Measurements from ENCODE around the gene FBXL7.
"Not testable (repeated sequence)": the region's sequence is repeated elsewhere in the genome, so short reads cannot be mapped to it uniquely, and the experiment has no call there.

The FBXL7 gene

DNA sequence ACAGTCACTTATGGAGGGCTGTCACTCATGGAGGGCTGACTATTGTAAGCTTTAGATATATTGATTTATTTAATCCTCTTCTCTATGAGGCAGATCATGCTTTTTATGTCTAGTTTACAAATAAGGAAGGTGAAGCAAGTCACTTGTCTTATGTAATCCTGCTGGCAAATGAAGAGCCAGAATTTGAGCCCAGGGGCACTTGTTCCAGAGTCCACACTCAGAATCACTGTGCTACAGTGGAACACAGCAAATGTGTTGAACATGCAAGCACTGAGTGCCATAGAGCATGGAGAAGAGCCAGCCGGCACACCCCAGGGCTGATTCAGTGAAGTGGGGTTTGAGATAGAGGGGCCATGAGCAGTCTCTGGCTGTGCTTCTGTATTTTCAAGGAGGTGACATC is 353.0 kb downstream of the FBXL7 start:
- H3K4me1 Mint-ChIP-seq, result no peaks in the 10 kb centered on the region
- no peaks in the 10 kb centered on the region for H3K9me3 Mint-ChIP-seq
- no peaks in the 10 kb centered on the region for H3K27me3 Mint-ChIP-seq
- DNase-seq, result no peak
- H3K36me3 Mint-ChIP-seq (ENCODE audit: low read depth), result no peaks in the 10 kb centered on the region
- no peak for ATAC-seq
- no peak overlapping the region for H3K4me3 Mint-ChIP-seq
- H3K27ac Mint-ChIP-seq, result no peak overlapping the region

- no peak overlapping the region for H3K27ac Mint-ChIP-seq
Observed at GRCh38 chr5:15858326-15858725, 358.3 kb downstream of the FBXL7 start.

GRCh38 chr5:15864536-15865215 is 364.7 kb downstream of the FBXL7 start:
- Mint-ChIP-seq H3K27me3 (no peaks in the 10 kb centered on the region), H3K4me1 (no peaks in the 10 kb centered on the region), H3K27ac (no peak overlapping the region), H3K36me3 (ENCODE audit: low read depth) (no peaks in the 10 kb centered on the region), H3K4me3 (no peak overlapping the region), H3K9me3 (peaks cover 9% of the 10 kb centered on the region)
- ATAC-seq, result no peak
- no peak for DNase-seq

More at GRCh38 chr5:15858326-15858725, 358.3 kb downstream of the FBXL7 start:
- Mint-ChIP-seq H3K27me3 (no peaks in the 10 kb centered on the region), H3K36me3 (ENCODE audit: low read depth) (no peaks in the 10 kb centered on the region), H3K9me3 (peaks cover 9% of the 10 kb centered on the region), H3K4me3 (no peak overlapping the region), H3K4me1 (no peaks in the 10 kb centered on the region)
- DNase-seq (no peak), ATAC-seq (no peak)

DNA sequence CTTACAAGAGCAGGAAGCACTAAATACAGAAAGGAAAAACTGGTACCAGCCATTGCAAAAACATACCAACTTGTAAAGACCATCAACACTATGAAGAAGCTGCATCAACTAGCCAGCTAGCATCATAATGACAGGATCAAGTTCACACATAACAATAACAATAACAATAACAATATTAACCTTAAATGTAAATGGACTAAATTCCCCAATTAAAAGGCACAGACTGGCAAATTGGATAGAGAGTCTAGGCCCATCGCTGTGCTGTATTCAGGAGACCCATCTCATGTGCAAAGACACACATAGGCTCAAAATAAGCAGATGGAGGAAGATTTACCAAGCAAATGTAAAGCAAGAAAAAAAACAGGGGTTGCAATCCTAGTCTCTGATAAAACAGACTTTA is 372.3 kb downstream of the FBXL7 start:
- H3K4me1 Mint-ChIP-seq; H3K4me3 Mint-ChIP-seq; H3K27ac Mint-ChIP-seq; H3K36me3 Mint-ChIP-seq (ENCODE audit: low read depth); H3K27me3 Mint-ChIP-seq; DNase-seq; ATAC-seq: not testable (repeated sequence)
- H3K9me3 Mint-ChIP-seq, result peaks cover 25% of the 10 kb centered on the region

DNA sequence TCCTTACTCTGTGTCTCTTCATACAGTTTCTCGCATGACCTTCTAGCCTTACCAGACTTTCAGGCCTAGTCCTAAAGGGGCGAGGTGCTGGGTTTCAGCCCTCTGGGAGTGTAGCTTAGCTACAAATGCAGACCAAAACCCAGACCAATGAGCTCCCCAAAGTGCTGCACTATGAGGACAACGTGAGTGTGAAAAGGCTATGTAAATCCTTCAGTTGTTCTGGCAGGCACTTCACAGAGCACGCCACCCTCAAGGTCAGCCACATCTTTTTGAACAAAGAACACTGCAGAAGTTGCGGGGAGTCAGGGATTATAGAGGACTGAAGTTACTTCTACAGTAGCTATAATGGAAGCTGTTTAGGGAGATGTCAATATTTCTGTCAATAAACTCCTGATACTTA is 377.9 kb downstream of the FBXL7 start:
- Mint-ChIP-seq H3K27me3 (no peaks in the 10 kb centered on the region), H3K4me1 (no peaks in the 10 kb centered on the region), H3K36me3 (ENCODE audit: low read depth) (no peaks in the 10 kb centered on the region), H3K27ac (no peak overlapping the region), H3K4me3 (no peak overlapping the region), H3K9me3 (peaks cover 9% of the 10 kb centered on the region)
- ATAC-seq, result no peak
- no peak for DNase-seq

- ATAC-seq (no peak), DNase-seq (no peak)
- Mint-ChIP-seq H3K27ac (no peak overlapping the region), H3K4me1 (no peaks in the 10 kb centered on the region), H3K36me3 (ENCODE audit: low read depth) (no peaks in the 10 kb centered on the region), H3K27me3 (no peaks in the 10 kb centered on the region), H3K4me3 (no peak overlapping the region), H3K9me3 (peaks cover 4% of the 10 kb centered on the region)
Observed at GRCh38 chr5:15880201-15880600, 380.2 kb downstream of the FBXL7 start.

DNA sequence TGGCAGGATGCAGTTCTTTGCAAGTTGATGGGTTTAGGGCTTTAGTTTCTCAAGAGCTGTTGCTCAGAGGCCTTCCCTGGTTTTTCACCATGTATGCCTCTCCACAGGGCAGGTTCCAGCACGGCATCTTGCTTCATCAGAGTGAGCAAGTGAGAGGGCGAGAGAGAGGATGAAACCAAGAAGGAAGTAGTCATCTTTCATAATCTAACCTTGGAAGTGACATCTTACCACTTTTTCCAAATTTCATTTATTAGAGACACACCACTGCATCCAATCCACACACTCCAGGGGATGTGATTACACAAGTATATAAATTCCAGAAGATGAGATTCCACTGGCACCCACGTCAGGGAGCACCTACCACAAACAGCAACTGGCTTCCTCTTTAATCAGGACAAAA is 385.2 kb downstream of the FBXL7 start:
- no peak for ATAC-seq
- H3K9me3 Mint-ChIP-seq, result peaks cover 4% of the 10 kb centered on the region

GRCh38 chr5:15886156-15886555 is 386.2 kb downstream of the FBXL7 start:
- H3K9me3 Mint-ChIP-seq, result peaks cover 2% of the 10 kb centered on the region
- no peaks in the 10 kb centered on the region for H3K36me3 Mint-ChIP-seq (ENCODE audit: low read depth)
- no peaks in the 10 kb centered on the region for H3K4me1 Mint-ChIP-seq
- H3K27ac Mint-ChIP-seq, result no peak overlapping the region
- no peaks in the 10 kb centered on the region for H3K27me3 Mint-ChIP-seq
- DNase-seq, result no peak
- ATAC-seq, result no peak
- no peak overlapping the region for H3K4me3 Mint-ChIP-seq

More for the DNA sequence above, 385.2 kb downstream of the FBXL7 start:
- H3K36me3 Mint-ChIP-seq (ENCODE audit: low read depth), result no peaks in the 10 kb centered on the region
- H3K27me3 Mint-ChIP-seq, result no peaks in the 10 kb centered on the region
- H3K27ac Mint-ChIP-seq, result no peak overlapping the region
- no peak overlapping the region for H3K4me3 Mint-ChIP-seq
- no peak for DNase-seq
- H3K4me1 Mint-ChIP-seq, result no peaks in the 10 kb centered on the region

DNA sequence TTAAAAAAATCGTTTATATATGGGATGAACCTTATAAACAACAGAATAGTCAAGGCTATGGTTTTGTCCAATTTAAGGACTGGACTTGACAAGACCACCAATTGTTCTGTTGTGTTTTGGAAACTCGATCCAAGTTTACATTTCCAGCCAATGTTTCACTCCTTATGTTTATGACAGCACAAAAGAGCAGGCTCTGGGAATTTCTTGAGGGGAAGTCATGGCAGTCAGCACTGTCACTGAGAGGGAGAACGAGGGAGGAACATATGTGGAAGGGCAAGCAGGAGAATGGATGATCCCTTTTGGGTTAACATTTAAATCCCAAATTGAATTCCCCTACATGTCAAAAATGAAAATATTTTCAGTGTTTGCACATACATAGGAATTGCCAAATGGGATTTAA is 387.1 kb downstream of the FBXL7 start:
- no peak for DNase-seq
- no peak for ATAC-seq
- Mint-ChIP-seq H3K27ac (no peak overlapping the region), H3K36me3 (ENCODE audit: low read depth) (no peaks in the 10 kb centered on the region), H3K4me3 (no peak overlapping the region), H3K4me1 (no peaks in the 10 kb centered on the region), H3K27me3 (no peaks in the 10 kb centered on the region), H3K9me3 (no peaks in the 10 kb centered on the region)

DNA sequence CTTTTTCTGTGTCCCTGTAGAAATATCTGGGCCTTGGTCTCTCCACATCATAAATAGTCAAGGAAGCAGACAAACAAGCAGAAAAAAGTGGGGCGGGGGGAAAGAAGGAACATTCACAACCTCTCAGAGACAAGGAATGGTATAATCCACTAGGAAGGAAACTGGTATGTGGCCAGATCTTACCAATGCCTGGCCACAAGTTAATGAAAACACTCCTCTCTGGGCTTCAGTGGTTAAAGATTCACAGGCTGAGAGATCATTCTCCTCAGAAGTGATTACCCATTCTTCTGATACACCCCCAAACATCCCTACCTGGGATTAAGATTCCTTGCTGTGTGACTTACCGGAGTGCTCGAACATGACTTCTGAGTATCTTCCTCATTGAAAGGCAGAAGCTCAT is 389.0 kb downstream of the FBXL7 start:
- DNase-seq (no peak), ATAC-seq (no peak)
- Mint-ChIP-seq H3K9me3 (no peaks in the 10 kb centered on the region), H3K27ac (no peak overlapping the region), H3K4me3 (no peak overlapping the region), H3K4me1 (no peaks in the 10 kb centered on the region), H3K27me3 (no peaks in the 10 kb centered on the region), H3K36me3 (ENCODE audit: low read depth) (no peaks in the 10 kb centered on the region)

DNA sequence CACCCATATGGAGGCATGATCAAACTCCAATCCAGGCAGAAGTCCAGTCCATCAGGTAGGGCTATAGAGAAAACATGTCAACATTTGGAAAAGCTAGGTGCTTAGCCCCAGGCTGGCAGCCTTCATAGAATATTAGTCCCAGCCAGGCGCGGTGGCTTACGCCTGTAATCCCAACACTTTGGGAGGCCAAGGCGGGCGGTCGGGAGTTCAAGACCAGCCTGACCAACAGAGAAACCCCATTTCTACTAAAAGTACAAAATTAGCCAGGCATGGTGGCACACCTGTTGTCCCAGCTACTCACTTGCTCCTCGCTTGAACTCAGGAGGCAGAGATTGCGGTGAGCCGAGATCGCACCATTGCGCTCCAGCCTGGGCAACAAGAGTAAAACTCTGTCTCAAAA is 393.9 kb downstream of the FBXL7 start:
- H3K4me3 Mint-ChIP-seq, result no peak overlapping the region
- no peak overlapping the region for H3K27ac Mint-ChIP-seq
- ATAC-seq (no peak), DNase-seq (no peak)
- peaks cover 9% of the 10 kb centered on the region for H3K9me3 Mint-ChIP-seq
- H3K27me3 Mint-ChIP-seq, result no peaks in the 10 kb centered on the region
- no peaks in the 10 kb centered on the region for H3K4me1 Mint-ChIP-seq
- H3K36me3 Mint-ChIP-seq (ENCODE audit: low read depth), result no peaks in the 10 kb centered on the region

DNA sequence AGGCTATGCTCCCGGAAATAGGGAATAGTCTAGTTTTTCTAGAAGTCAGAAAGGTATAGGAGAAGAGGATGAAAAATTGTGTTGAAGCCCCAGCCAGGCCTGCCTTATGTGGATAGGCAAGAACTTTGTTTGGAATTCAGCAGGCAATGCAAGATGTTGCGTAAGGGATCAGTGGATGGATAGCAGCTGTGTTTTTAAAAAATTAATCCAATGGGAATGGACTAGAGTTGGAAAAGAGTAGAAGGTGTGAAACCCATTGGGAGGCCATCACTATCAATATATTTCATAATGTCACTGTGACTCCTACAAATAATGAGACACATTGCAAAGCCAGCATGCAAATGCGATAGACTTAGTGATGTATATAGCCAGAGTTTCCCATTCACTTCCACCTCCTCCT is 397.7 kb downstream of the FBXL7 start:
- H3K36me3 Mint-ChIP-seq (ENCODE audit: low read depth), result no peaks in the 10 kb centered on the region

DNA sequence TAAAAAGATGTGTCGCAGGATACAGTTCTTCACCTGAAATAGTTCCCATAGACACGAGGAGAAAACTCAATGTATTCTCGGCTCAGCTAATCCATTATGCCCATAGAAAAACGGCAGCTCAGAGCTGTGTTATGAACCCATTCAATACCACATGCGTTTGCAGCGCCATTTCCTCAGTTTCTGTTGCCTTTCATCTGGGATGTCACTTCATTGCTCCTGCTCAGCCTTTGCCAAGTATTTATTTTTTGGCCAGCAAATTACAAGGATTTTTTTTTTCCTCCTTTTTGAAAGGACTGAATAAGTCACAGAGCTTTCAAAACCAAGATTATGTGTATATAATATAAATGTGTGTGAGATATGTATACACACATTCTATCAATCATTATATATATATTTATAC is 398.7 kb downstream of the FBXL7 start:
- Mint-ChIP-seq H3K27me3 (no peaks in the 10 kb centered on the region), H3K4me1 (no peaks in the 10 kb centered on the region), H3K27ac (no peak overlapping the region), H3K4me3 (no peak overlapping the region), H3K9me3 (peaks cover 9% of the 10 kb centered on the region), H3K36me3 (ENCODE audit: low read depth) (no peaks in the 10 kb centered on the region)
- no peak for DNase-seq
- no peak for ATAC-seq

More for the DNA sequence above, 397.7 kb downstream of the FBXL7 start:
- DNase-seq (no peak), ATAC-seq (no peak)
- H3K9me3 Mint-ChIP-seq, result peaks cover 9% of the 10 kb centered on the region
- H3K4me1 Mint-ChIP-seq, result no peaks in the 10 kb centered on the region
- no peak overlapping the region for H3K27ac Mint-ChIP-seq
- no peak overlapping the region for H3K4me3 Mint-ChIP-seq
- H3K27me3 Mint-ChIP-seq, result no peaks in the 10 kb centered on the region

GRCh38 chr5:15899481-15899880 is 399.5 kb downstream of the FBXL7 start:
- Mint-ChIP-seq H3K36me3 (ENCODE audit: low read depth) (no peaks in the 10 kb centered on the region), H3K27me3 (no peaks in the 10 kb centered on the region), H3K9me3 (peaks cover 9% of the 10 kb centered on the region), H3K27ac (no peak overlapping the region), H3K4me1 (no peaks in the 10 kb centered on the region), H3K4me3 (no peak overlapping the region)
- ATAC-seq (no peak), DNase-seq (no peak)

- H3K27ac Mint-ChIP-seq, result no peak overlapping the region
- no peaks in the 10 kb centered on the region for H3K4me1 Mint-ChIP-seq
- H3K27me3 Mint-ChIP-seq, result no peaks in the 10 kb centered on the region
- no peak overlapping the region for H3K4me3 Mint-ChIP-seq
- H3K36me3 Mint-ChIP-seq (ENCODE audit: low read depth), result no peaks in the 10 kb centered on the region
- ATAC-seq (no peak), DNase-seq (no peak)
- H3K9me3 Mint-ChIP-seq, result peaks cover 9% of the 10 kb centered on the region
Observed at GRCh38 chr5:15901151-15901550, 401.2 kb downstream of the FBXL7 start.

- Mint-ChIP-seq H3K27ac (no peak overlapping the region), H3K4me3 (no peak overlapping the region), H3K36me3 (ENCODE audit: low read depth) (no peaks in the 10 kb centered on the region), H3K9me3 (peaks cover 9% of the 10 kb centered on the region), H3K27me3 (no peaks in the 10 kb centered on the region), H3K4me1 (no peaks in the 10 kb centered on the region)
- DNase-seq (no peak), ATAC-seq (no peak)
Observed at GRCh38 chr5:15902066-15902465, 402.1 kb downstream of the FBXL7 start.
